Panc1 (cell line): ENCODE data around the gene MSMP.
A peak's percentile ranks its signal among the peaks of the same experiment; 100 is the strongest.

ENCODE experiments used
- CTCF ChIP-seq: fragments of 450-650 bp; IDR thresholded peaks from 2 replicates; pipeline ENCODE4 v1.5.1; 2017; ENCODE audit warnings: mild to moderate bottlenecking
- POLR2AphosphoS5 ChIP-seq: IDR thresholded peaks from 2 replicates; pipeline ENCODE4 v1.6.1; 2012; ENCODE audit warnings: mild to moderate bottlenecking, low read depth, low read length, moderate library complexity
- REST ChIP-seq, 2 experiments: IDR thresholded peaks; 2 replicates each; pipeline ENCODE4 v1.6.1; 2011 to 2012; ENCODE audit warnings: low read depth in 2 of 2, control low read depth in 1 of 2, low read length in 1 of 2, mild to moderate bottlenecking in 1 of 2, moderate library complexity in 1 of 2; ENCODE audit not compliant: insufficient read depth in 1 of 2
- SIN3A ChIP-seq: IDR thresholded peaks from 2 replicates; pipeline ENCODE4 v1.6.1; 2012; ENCODE audit warnings: low read depth, mild to moderate bottlenecking, low read length, moderate library complexity, borderline replicate concordance; ENCODE audit not compliant: insufficient read depth
- TCF7L2 ChIP-seq: IDR thresholded peaks from 2 replicates; pipeline ENCODE4 v1.6.1; 2011; ENCODE audit warnings: mild to moderate bottlenecking, low read depth, low read length, inconsistent platforms

- TF ChIP-seq SIN3A (no peak), CTCF (no peak), POLR2AphosphoS5 (peak; percentile 88), REST (IDR thresholded peaks at IDR 0.05; ENCODE audit: insufficient read depth in 1 of 2, low read depth in 2 of 2, low read length in 1 of 2) (no peak), TCF7L2 (peak; percentile 94)
These were observed 21.8 kb downstream of the MSMP start, which contains the start of the genes CREB3 and TLN1 for GRCh38 chr9:35732185-35732799.
